ENCODE results near the gene TRANK1. TPM values are rescaled to one million over a fixed set of nuclear protein-coding genes. Genes with fewer than 3 reads are reported as not detected.

The TRANK1 gene
- total and polyA plus RNA-seq, 2 experiments from 2014 or later: 1.8 to 6.7 TPM

- no peak for TF ChIP-seq ZNF462 (CRISPR knock-in tag; IDR thresholded peaks at IDR 0.05)
Measured at GRCh38 chr3:36959821-36960220, 15.0 kb upstream of the TRANK1 start (continued).

- H3K4me2 ChIP-seq: no peak overlapping the region
- peaks cover 3% of the 10 kb centered on the region; the same call in 1 of the 2 replicates for H3K9me2 ChIP-seq (ENCODE audit: insufficient read depth)
- no peak overlapping the region for H3K4me3 ChIP-seq
- H3K79me2 ChIP-seq (replicated peaks; ENCODE audit: insufficient read depth): no peaks in the 10 kb centered on the region
- H3K36me3 ChIP-seq (ENCODE audit: insufficient read depth): no peaks in the 10 kb centered on the region
- Mint-ChIP-seq H3K27ac (no peak overlapping the region), H3K27me3 (ENCODE audit: insufficient read depth, low read depth, poor library complexity) (peaks cover 4% of the 10 kb centered on the region), H3K36me3 (ENCODE audit: low read depth) (no peaks in the 10 kb centered on the region), H3K4me1 (peaks cover 10% of the 10 kb centered on the region), H3K9me3 (no peaks in the 10 kb centered on the region), H3K4me3 (no peak overlapping the region)
- H3K27me3 ChIP-seq (ENCODE audit: insufficient read depth): no peaks in the 10 kb centered on the region
- no peaks in the 10 kb centered on the region for H3F3A ChIP-seq (replicated peaks; ENCODE audit: low read depth)
- no peaks in the 10 kb centered on the region for H4K20me1 ChIP-seq (replicated peaks; ENCODE audit: insufficient read depth)
- DNase-seq (ENCODE audit: low spot score) (no peak), ATAC-seq (no peak)
- H3K27ac ChIP-seq (ENCODE audit: low read depth): no peak overlapping the region
- 0 out of 2 replicates have a peak overlapping the region, but pooled peaks have one; percentile 2 for H2AFZ ChIP-seq
- H3K4me1 ChIP-seq (ENCODE audit: insufficient read depth): no peaks in the 10 kb centered on the region
- no peak for TF ChIP-seq JUNB (IDR thresholded peaks at IDR 0.05; ENCODE audit: unreplicated experiment)
- TF ChIP-seq EZH2phosphoT487 (IDR thresholded peaks at IDR 0.05; ENCODE audit: unreplicated experiment): no peak
- TF ChIP-seq, protein P1, sequence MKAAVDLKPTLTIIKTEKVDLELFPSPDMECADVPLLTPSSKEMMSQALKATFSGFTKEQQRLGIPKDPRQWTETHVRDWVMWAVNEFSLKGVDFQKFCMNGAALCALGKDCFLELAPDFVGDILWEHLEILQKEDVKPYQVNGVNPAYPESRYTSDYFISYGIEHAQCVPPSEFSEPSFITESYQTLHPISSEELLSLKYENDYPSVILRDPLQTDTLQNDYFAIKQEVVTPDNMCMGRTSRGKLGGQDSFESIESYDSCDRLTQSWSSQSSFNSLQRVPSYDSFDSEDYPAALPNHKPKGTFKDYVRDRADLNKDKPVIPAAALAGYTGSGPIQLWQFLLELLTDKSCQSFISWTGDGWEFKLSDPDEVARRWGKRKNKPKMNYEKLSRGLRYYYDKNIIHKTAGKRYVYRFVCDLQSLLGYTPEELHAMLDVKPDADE (IDR thresholded peaks at IDR 0.05): no peak
- no peak for TF ChIP-seq ZNF331 (CRISPR knock-in tag; IDR thresholded peaks at IDR 0.05; ENCODE audit: low read depth)
- TF ChIP-seq CREB1 (CRISPR knock-in tag; IDR thresholded peaks at IDR 0.05; ENCODE audit: low read depth): no peak
- TF ChIP-seq POLR2AphosphoS5 (IDR thresholded peaks at IDR 0.05; ENCODE audit: low read depth): no peak
- no peak for TF ChIP-seq EZH2 (IDR thresholded peaks at IDR 0.05; ENCODE audit: low read depth, unreplicated experiment)
- TF ChIP-seq NANOG (IDR thresholded peaks at IDR 0.05; ENCODE audit: borderline replicate concordance): no peak
- TF ChIP-seq, protein P2, sequence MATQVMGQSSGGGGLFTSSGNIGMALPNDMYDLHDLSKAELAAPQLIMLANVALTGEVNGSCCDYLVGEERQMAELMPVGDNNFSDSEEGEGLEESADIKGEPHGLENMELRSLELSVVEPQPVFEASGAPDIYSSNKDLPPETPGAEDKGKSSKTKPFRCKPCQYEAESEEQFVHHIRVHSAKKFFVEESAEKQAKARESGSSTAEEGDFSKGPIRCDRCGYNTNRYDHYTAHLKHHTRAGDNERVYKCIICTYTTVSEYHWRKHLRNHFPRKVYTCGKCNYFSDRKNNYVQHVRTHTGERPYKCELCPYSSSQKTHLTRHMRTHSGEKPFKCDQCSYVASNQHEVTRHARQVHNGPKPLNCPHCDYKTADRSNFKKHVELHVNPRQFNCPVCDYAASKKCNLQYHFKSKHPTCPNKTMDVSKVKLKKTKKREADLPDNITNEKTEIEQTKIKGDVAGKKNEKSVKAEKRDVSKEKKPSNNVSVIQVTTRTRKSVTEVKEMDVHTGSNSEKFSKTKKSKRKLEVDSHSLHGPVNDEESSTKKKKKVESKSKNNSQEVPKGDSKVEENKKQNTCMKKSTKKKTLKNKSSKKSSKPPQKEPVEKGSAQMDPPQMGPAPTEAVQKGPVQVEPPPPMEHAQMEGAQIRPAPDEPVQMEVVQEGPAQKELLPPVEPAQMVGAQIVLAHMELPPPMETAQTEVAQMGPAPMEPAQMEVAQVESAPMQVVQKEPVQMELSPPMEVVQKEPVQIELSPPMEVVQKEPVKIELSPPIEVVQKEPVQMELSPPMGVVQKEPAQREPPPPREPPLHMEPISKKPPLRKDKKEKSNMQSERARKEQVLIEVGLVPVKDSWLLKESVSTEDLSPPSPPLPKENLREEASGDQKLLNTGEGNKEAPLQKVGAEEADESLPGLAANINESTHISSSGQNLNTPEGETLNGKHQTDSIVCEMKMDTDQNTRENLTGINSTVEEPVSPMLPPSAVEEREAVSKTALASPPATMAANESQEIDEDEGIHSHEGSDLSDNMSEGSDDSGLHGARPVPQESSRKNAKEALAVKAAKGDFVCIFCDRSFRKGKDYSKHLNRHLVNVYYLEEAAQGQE (IDR thresholded peaks at IDR 0.05; ENCODE audit: unreplicated experiment): no peak
- TF ChIP-seq, protein P3, sequence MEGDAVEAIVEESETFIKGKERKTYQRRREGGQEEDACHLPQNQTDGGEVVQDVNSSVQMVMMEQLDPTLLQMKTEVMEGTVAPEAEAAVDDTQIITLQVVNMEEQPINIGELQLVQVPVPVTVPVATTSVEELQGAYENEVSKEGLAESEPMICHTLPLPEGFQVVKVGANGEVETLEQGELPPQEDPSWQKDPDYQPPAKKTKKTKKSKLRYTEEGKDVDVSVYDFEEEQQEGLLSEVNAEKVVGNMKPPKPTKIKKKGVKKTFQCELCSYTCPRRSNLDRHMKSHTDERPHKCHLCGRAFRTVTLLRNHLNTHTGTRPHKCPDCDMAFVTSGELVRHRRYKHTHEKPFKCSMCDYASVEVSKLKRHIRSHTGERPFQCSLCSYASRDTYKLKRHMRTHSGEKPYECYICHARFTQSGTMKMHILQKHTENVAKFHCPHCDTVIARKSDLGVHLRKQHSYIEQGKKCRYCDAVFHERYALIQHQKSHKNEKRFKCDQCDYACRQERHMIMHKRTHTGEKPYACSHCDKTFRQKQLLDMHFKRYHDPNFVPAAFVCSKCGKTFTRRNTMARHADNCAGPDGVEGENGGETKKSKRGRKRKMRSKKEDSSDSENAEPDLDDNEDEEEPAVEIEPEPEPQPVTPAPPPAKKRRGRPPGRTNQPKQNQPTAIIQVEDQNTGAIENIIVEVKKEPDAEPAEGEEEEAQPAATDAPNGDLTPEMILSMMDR (conservative IDR thresholded peaks at IDR 0.05; ENCODE audit: low read depth in 2 of 2): no peak
Measured at GRCh38 chr3:36957862-36958686, 13.2 kb upstream of the TRANK1 start.
